GM13976 (cell line): Measurements from ENCODE around the gene PTPRO.

ENCODE experiments used
- DNase-seq: peaks from one replicate; pipeline ENCODE4 v3.0.0; 2012; ENCODE audit warnings: low spot score
- CTCF ChIP-seq: IDR thresholded peaks from 2 replicates; pipeline ENCODE4 v1.5.1; 2012; ENCODE audit warnings: borderline replicate concordance, mild to moderate bottlenecking; ENCODE audit not compliant: insufficient read depth; ENCODE audit errors: extremely low read depth, missing control alignments, control extremely low read depth
- in situ Hi-C: fragments of 300-500 bp; cut with MboI; formaldehyde crosslinking; loops from one replicate; pipeline ENCODE4 v1.12.0; 2022; ENCODE audit warnings: low sequenced_read_pairs, mixed read lengths, inconsistent platforms; ENCODE audit not compliant: unreplicated experiment

PTPRO gene

GRCh38 chr12:15444523-15444922 is 122.2 kb downstream of the PTPRO start:
- TF ChIP-seq CTCF, result no peak
- in situ Hi-C loops, result no loop called here
- no peak for DNase-seq

GRCh38 chr12:15446807-15447206 is 124.5 kb downstream of the PTPRO start:
- DNase-seq, result no peak

GRCh38 chr12:15453613-15454012 is 131.3 kb downstream of the PTPRO start:
- DNase-seq, result no peak
- no peak for TF ChIP-seq CTCF
- in situ Hi-C loops, result no loop called here

More at GRCh38 chr12:15446807-15447206, 124.5 kb downstream of the PTPRO start:
- in situ Hi-C loops, result no loop called here
- TF ChIP-seq CTCF, result no peak

- in situ Hi-C loops, result no loop called here
Measured at GRCh38 chr12:15458008-15458407, 135.7 kb downstream of the PTPRO start.

GRCh38 chr12:15468911-15469310 is 146.6 kb downstream of the PTPRO start:
- no peak for TF ChIP-seq CTCF
- in situ Hi-C loops, result no loop called here
- DNase-seq, result no peak

More at GRCh38 chr12:15458008-15458407, 135.7 kb downstream of the PTPRO start:
- TF ChIP-seq CTCF, result no peak
- DNase-seq, result no peak

- DNase-seq, result no peak
- in situ Hi-C loops, result no loop called here
- TF ChIP-seq CTCF, result no peak
Measured at GRCh38 chr12:15469356-15469755, 147.0 kb downstream of the PTPRO start.

GRCh38 chr12:15472036-15472435 is 149.7 kb downstream of the PTPRO start:
- no peak for TF ChIP-seq CTCF
- in situ Hi-C loops, result no loop called here
- DNase-seq, result no peak
